ENCODE measurements around the gene RNF167. TPM values are rescaled to one million over a fixed set of nuclear protein-coding genes. Genes with fewer than 3 reads are reported as not detected.
A peak's percentile ranks its signal among the peaks of the same experiment; 100 is the strongest.

The RNF167 gene
- total and polyA plus RNA-seq, 2 of the 8 experiments (the other 6 are each of a cell fraction or from before 2014, with no cell fraction given) = 140 to 281 TPM

GRCh38 chr17:4947010-4947410, 6.9 kb downstream of the RNF167 start:
- H3K18ac ChIP-seq (ENCODE audit: extremely low read depth, low read length) = peak overlapping the region; percentile 32; the same call in 1 of the 2 replicates
- no peak overlapping the region for H2AK5ac ChIP-seq (ENCODE audit: low read depth, low read length)
- H4K91ac ChIP-seq (replicated peaks; ENCODE audit: insufficient read length, low read length) = no peak overlapping the region
- ChIA-PET POLR2A (ENCODE audit: partially characterized antibody) (interaction anchor here (0.6 to 32.4 kb wide), 17 partner anchors 0 to 219 kb away, joined by 3 to 987 read pairs (median 13); partner anchors contain the start of genes C17orf107, CAMTA2, ENO3 and GP1BA), CTCF (ENCODE audit: partially characterized antibody) (interaction anchor here (0.7 to 0.8 kb wide), 3 partner anchors 11 to 37 kb away, joined by 3 to 4 read pairs (median 3); no protein-coding TSS in a partner anchor)
- no peak for DNase-seq (ENCODE audit: low read depth in 1 of 2, low spot score in 2 of 2)
- H3K27ac ChIP-seq (ENCODE audit: low read depth, low read length) = peak overlapping the region; percentile 67
- peak overlapping the region; percentile 67 to 95 for H3K4me2 ChIP-seq (ENCODE audit: insufficient read depth in 1 of 2, low read depth in 2 of 2, low read length in 2 of 2)
- H2BK120ac ChIP-seq (replicated peaks; ENCODE audit: low read depth, low read length) = no peak overlapping the region
- no peak overlapping the region for H4K8ac ChIP-seq (ENCODE audit: extremely low read depth, insufficient read depth, low read length)
- H3K14ac ChIP-seq (ENCODE audit: insufficient read length) = no peak overlapping the region
- H2AFZ ChIP-seq (ENCODE audit: low read length) = no peak overlapping the region
- H2BK20ac ChIP-seq (ENCODE audit: low read length) = no peak overlapping the region
- H3K4me3 ChIP-seq (ENCODE audit: extremely low read depth in 1 of 4, insufficient read depth in 2 of 4, low read depth in 3 of 4, low read length in 4 of 4) = peak overlapping the region; percentile 73 to 97 (median 81)
- peak overlapping the region; percentile 44; the same call in 1 of the 2 replicates for H2BK5ac ChIP-seq (ENCODE audit: low read depth, low read length)
- no peak overlapping the region for H3K23ac ChIP-seq (ENCODE audit: insufficient read length)
- no peak for FAIRE-seq
- no peak overlapping the region for H2BK15ac ChIP-seq (ENCODE audit: low read length)
- peak overlapping the region in 3 of 4 experiments; percentile 46 to 78 (median 59); a peak in 6 of 7 replicates for H3K9ac ChIP-seq (replicated peaks in 1 of 4; ENCODE audit: extremely low read depth in 1 of 4, low read depth in 3 of 4, low read length in 3 of 4)
- peaks cover 16 to 21% of the 10 kb centered on the region in 2 experiments for H4K20me1 ChIP-seq (replicated peaks in 1 of 2; ENCODE audit: control insufficient read depth in 1 of 2, insufficient read depth in 2 of 2, low read length in 2 of 2)
- H3K23me2 ChIP-seq (ENCODE audit: low read depth, low read length) = peaks cover 18% of the 10 kb centered on the region
- H3K4me1 ChIP-seq (replicated peaks in 1 of 4; ENCODE audit: control insufficient read depth in 3 of 4, insufficient read depth in 4 of 4, low read length in 3 of 4) = peaks cover 4 to 17% (median 10%) of the 10 kb centered on the region in 4 experiments
- no peak overlapping the region for H3K4ac ChIP-seq (replicated peaks; ENCODE audit: insufficient read length, low read depth, low read length)
- H3K9me3 ChIP-seq (ENCODE audit: insufficient read depth in 2 of 2, low read depth in 1 of 2, low read length in 1 of 2) = no peaks in the 10 kb centered on the region
- H2BK12ac ChIP-seq (ENCODE audit: low read depth, low read length) = no peak overlapping the region
- TF ChIP-seq SRF (IDR thresholded peaks at IDR 0.05; ENCODE audit: low read depth, low read length) = peak; percentile 98
- no peak for TF ChIP-seq EZH2 (IDR thresholded peaks at IDR 0.05; ENCODE audit: low read depth, low read length, severe bottlenecking)
- H3K36me3 ChIP-seq (ENCODE audit: control insufficient read depth in 2 of 4, insufficient read depth in 4 of 4, low read length in 3 of 4) = peaks cover 8 to 42% (median 28%) of the 10 kb centered on the region in 4 experiments
- H3K79me2 ChIP-seq (ENCODE audit: control insufficient read depth in 1 of 2, insufficient read depth in 2 of 2, low read length in 2 of 2) = peaks cover 8 to 44% of the 10 kb centered on the region in 2 experiments
- H4K5ac ChIP-seq (ENCODE audit: insufficient read length, low read depth, low read length) = no peak overlapping the region
- peaks cover 2% of the 10 kb centered on the region; the same call in 1 of the 2 replicates for H3K79me1 ChIP-seq (ENCODE audit: low read depth, low read length)
- no peaks in the 10 kb centered on the region for H3K27me3 ChIP-seq (replicated peaks in 1 of 4; ENCODE audit: control insufficient read depth in 3 of 4, extremely low read depth in 1 of 4, insufficient read depth in 3 of 4, low read length in 3 of 4)
- WGBS, 2 experiments (ENCODE audit: extremely low coverage in 1 of 2, insufficient coverage in 1 of 2, insufficient read length in 1 of 2, insufficient replicate concordance in 2 of 2, low coverage in 1 of 2, low lambda C conversion rate in 2 of 2, missing lambda C conversion rate in 1 of 2) = 8% methylated on average over 5 of the region's 7 CpGs; no CpG with 5 or more reads in 1 of the 2 experiments
- no peak overlapping the region for H3K56ac ChIP-seq (replicated peaks; ENCODE audit: insufficient read length, low read depth, low read length)
